HCT116 (cell line): ENCODE data around the gene MTG1. TPM values are rescaled to one million over a fixed set of nuclear protein-coding genes. Genes with fewer than 3 reads are reported as not detected.

ENCODE experiments used
- ATAC-seq: fragments of 200-7000 bp; cut with Tn5 transposase; 2 replicates; pipeline ENCODE4 v1.9.1; 2020; ENCODE audit warnings: mild to moderate bottlenecking, moderate library complexity
- BruUV-seq: library from RNA; stranded (reverse); fragments of 400-500 nt; replicated peaks from 2 replicates; lab custom pipeline; 2021; lab: Mats Ljungman, UMichigan
- CTCF ChIA-PET: fragments of 300-600 bp; sonication (Branson Sonifier 250); formaldehyde crosslinking; loops from one replicate; lab custom pipeline; 2021; ENCODE audit warnings: antibody characterized with exemption; lab: Charles Lee
- POLR2A ChIA-PET: fragments of 300-600, 350-600 bp; sonication (Branson Sonifier 250); formaldehyde crosslinking; loops from one replicate; lab custom pipeline; 2021; ENCODE audit warnings: antibody characterized with exemption; lab: Charles Lee
- RAD21 ChIA-PET, 2 experiments: fragments of 300-600 bp; sonication (Branson Sonifier 250); formaldehyde crosslinking; loops; one replicate each; lab custom pipeline; 2023; ENCODE audit warnings: low total read pairs in 2 of 2; ENCODE audit not compliant: uncharacterized antibody in 2 of 2, unreplicated experiment in 2 of 2, low non-redundant PET in 1 of 2; lab: Charles Lee
- DNase-seq: peaks from one replicate; pipeline ENCODE4 v3.0.0-alpha.2; 2010; ENCODE audit warnings: low read depth, low spot score
- H2AFZ ChIP-seq: fragments of 200-600 bp; shearing (Covaris generic), sonication (generic); 2 replicates; pipeline ENCODE4 v1.6.1; 2017; ENCODE audit warnings: low read depth, mixed run types, mixed read lengths, antibody characterized with exemption, low read length; ENCODE audit not compliant: poor library complexity, severe bottlenecking
- H3K27ac ChIP-seq: 2 replicates; pipeline ENCODE4 v1.5.1; 2012; ENCODE audit warnings: low read depth, low read length
- H3K27me3 ChIP-seq: fragments of 200-600 bp; sonication (generic); 2 replicates; pipeline ENCODE4 v1.6.1; 2016; ENCODE audit warnings: mixed run types, low read length, mixed read lengths; ENCODE audit not compliant: insufficient read depth
- H3K36me3 ChIP-seq, 2 experiments: fragments of 200-500 bp in 1 of 2; fragments of 200-600 bp in 1 of 2; sonication (Bioruptor generic) in 1 of 2; sonication (generic) in 1 of 2; 2 replicates each; pipeline versions ENCODE4 v1.5.1 to v1.6.1; 2014 to 2016; ENCODE audit warnings: low read length in 2 of 2, inconsistent platforms in 1 of 2, mixed read lengths in 1 of 2, mixed run types in 1 of 2; ENCODE audit not compliant: insufficient read depth in 2 of 2, control insufficient read depth in 1 of 2
- H3K4me1 ChIP-seq, 2 experiments: fragments of 200-600 bp in 1 of 2; sonication (generic) in 1 of 2; 2 replicates each; pipeline versions ENCODE4 v1.5.1 to v1.6.1; 2012 to 2017; ENCODE audit warnings: low read length in 2 of 2, inconsistent platforms in 1 of 2, mild to moderate bottlenecking in 1 of 2, mixed read lengths in 1 of 2, mixed run types in 1 of 2, moderate library complexity in 1 of 2; ENCODE audit not compliant: insufficient read depth in 2 of 2, control insufficient read depth in 1 of 2
- H3K4me2 ChIP-seq: fragments of 200-600 bp; sonication (generic); 2 replicates; pipeline ENCODE4 v1.6.1; 2017; ENCODE audit warnings: mixed run types, low read length, mixed read lengths
- H3K4me3 ChIP-seq, 2 experiments: fragments of 200-600 bp in 1 of 2; sonication (generic) in 1 of 2; replicated peaks in 1 of 2; 2 replicates each; pipeline ENCODE4 v1.5.1; 2011 to 2016; ENCODE audit warnings: low read length in 2 of 2, control low read depth in 1 of 2, low read depth in 1 of 2, mild to moderate bottlenecking in 1 of 2, mixed read lengths in 1 of 2, mixed run types in 1 of 2
- H3K79me2 ChIP-seq: fragments of 200-600 bp; sonication (generic); 2 replicates; pipeline ENCODE4 v1.6.1; 2017; ENCODE audit warnings: mild to moderate bottlenecking, mixed run types, low read length, moderate library complexity, mixed read lengths; ENCODE audit not compliant: insufficient read depth
- H3K9ac ChIP-seq: fragments of 200-600 bp; sonication (generic); 2 replicates; pipeline ENCODE4 v1.6.1; 2016; ENCODE audit warnings: low read length, mixed read lengths
- H3K9me2 ChIP-seq: fragments of 200-600 bp; sonication (generic), shearing (Covaris generic); 2 replicates; pipeline ENCODE4 v1.6.1; 2017; ENCODE audit warnings: mixed run types, mild to moderate bottlenecking, moderate library complexity; ENCODE audit not compliant: insufficient read depth
- H3K9me3 ChIP-seq, 2 experiments: fragments of 200-500 bp in 1 of 2; fragments of 200-600 bp in 1 of 2; sonication (Bioruptor generic) in 1 of 2; sonication (generic) in 1 of 2; 2 replicates each; pipeline ENCODE4 v1.6.1; 2014 to 2017; ENCODE audit warnings: low read length in 2 of 2, mixed read lengths in 2 of 2, inconsistent platforms in 1 of 2, low read depth in 1 of 2, mild to moderate bottlenecking in 1 of 2, mixed run types in 1 of 2, moderate library complexity in 1 of 2; ENCODE audit not compliant: control insufficient read depth in 1 of 2, insufficient read depth in 1 of 2
- H4K20me1 ChIP-seq: fragments of 200-600 bp; sonication (generic), shearing (Covaris generic); 2 replicates; pipeline ENCODE4 v1.6.1; 2017; ENCODE audit warnings: mixed run types, mild to moderate bottlenecking, moderate library complexity; ENCODE audit not compliant: insufficient read depth
- CTCF ChIP-seq, 3 experiments: fragments of 200-600 bp in 1 of 3; sonication (generic) in 1 of 3; IDR thresholded peaks in 2 of 3; conservative IDR thresholded peaks in 1 of 3; 2 replicates each; pipeline ENCODE4 v1.5.1; 2012 to 2017; ENCODE audit warnings: low read depth in 2 of 3, low read length in 2 of 3, antibody characterized with exemption in 1 of 3, borderline replicate concordance in 1 of 3, control low read depth in 1 of 3, mild to moderate bottlenecking in 1 of 3, mixed read lengths in 1 of 3, mixed run types in 1 of 3, moderate library complexity in 1 of 3; ENCODE audit not compliant: insufficient read depth in 1 of 3
- ELF1 ChIP-seq: IDR thresholded peaks from 2 replicates; pipeline ENCODE4 v1.6.1; 2012; ENCODE audit warnings: low read depth, borderline replicate concordance
- EZH2 ChIP-seq: fragments of 200-600 bp; sonication (generic); IDR thresholded peaks from 2 replicates; pipeline ENCODE4 v1.6.1; 2017; ENCODE audit warnings: antibody characterized with exemption, mixed run types
- EZH2phosphoT487 ChIP-seq: fragments of 200-600 bp; IDR thresholded peaks from 2 replicates; pipeline ENCODE4 v1.6.1; 2018; ENCODE audit warnings: antibody characterized with exemption, borderline replicate concordance
- FOSL1 ChIP-seq: IDR thresholded peaks from 2 replicates; pipeline ENCODE4 v1.6.1; 2012; ENCODE audit warnings: low read depth
- POLR2A ChIP-seq: IDR thresholded peaks from 2 replicates; pipeline ENCODE4 v1.7.0; 2011; ENCODE audit warnings: borderline replicate concordance; ENCODE audit not compliant: insufficient read depth, insufficient read length; ENCODE audit errors: extremely low read depth
- POLR2AphosphoS5 ChIP-seq: IDR thresholded peaks from 2 replicates; pipeline ENCODE4 v1.6.1; 2011; ENCODE audit warnings: mild to moderate bottlenecking, low read depth, low read length, moderate library complexity
- SP1 ChIP-seq: IDR thresholded peaks from 2 replicates; pipeline ENCODE4 v1.6.1; 2012; ENCODE audit warnings: low read depth
- SRF ChIP-seq: IDR thresholded peaks from 2 replicates; pipeline ENCODE4 v1.6.1; 2012; ENCODE audit warnings: low read depth
- ZFX ChIP-seq: fragments of 450-650 bp; IDR thresholded peaks from 2 replicates; pipeline ENCODE4 v1.6.1; 2017
- ZNF274 ChIP-seq: fragments of 200-500 bp; sonication (Bioruptor generic); IDR thresholded peaks from 2 replicates; pipeline ENCODE4 v1.6.1; 2014; ENCODE audit warnings: mild to moderate bottlenecking, low read depth, low read length, inconsistent platforms
- intact Hi-C: fragments of 100-400 bp; cut with micrococcal nuclease; formaldehyde crosslinking; loops from 2 replicates; pipeline ENCODE4 v1.10.0; 2022
- total RNA-seq: library from RNA; stranded (reverse); gene quantifications from one replicate; pipeline ENCODE4 v1.2.1, GENCODE V29; 2021; ENCODE audit not compliant: unreplicated experiment
- TF ChIP-seq, protein P1 (sequence below): IDR thresholded peaks from 2 replicates; pipeline ENCODE4 v1.6.1; 2012
- TF ChIP-seq, protein P2 (sequence below): IDR thresholded peaks from 2 replicates; pipeline ENCODE4 v1.6.1; 2012; ENCODE audit warnings: low read depth
- TF ChIP-seq, protein P3 (sequence below): IDR thresholded peaks from 2 replicates; pipeline ENCODE4 v1.6.1; 2011; ENCODE audit warnings: mild to moderate bottlenecking, low read length, moderate library complexity; ENCODE audit not compliant: insufficient replicate concordance; ENCODE audit errors: extremely low read depth

Gene MTG1
- total RNA-seq, 1 experiment from 2014 or later: 23.1 TPM

DNA sequence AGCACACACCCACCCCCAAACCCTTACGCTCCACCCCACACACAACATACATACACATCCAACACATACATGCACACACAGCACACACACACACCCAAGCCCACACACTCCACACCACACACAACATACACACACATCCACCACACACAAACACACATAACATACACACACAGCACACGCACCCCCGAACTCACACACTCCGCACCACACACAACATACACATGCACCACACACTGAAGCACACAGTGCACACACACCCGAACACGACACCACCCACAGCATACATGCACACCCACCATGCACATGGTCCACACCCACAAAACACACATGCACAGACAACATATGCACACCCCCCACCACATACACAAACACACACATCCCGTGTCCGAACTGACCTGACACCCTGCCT, 44.8 kb upstream of the MTG1 start:
- no peak for DNase-seq
- Histone ChIP-seq H3K9me3 (no peaks in the 10 kb centered on the region), H4K20me1 (no peaks in the 10 kb centered on the region), H3K27ac (no peak overlapping the region), H3K79me2 (no peaks in the 10 kb centered on the region), H2AFZ (no peak overlapping the region), H3K4me1 (no peaks in the 10 kb centered on the region), H3K27me3 (no peaks in the 10 kb centered on the region), H3K36me3 (no peaks in the 10 kb centered on the region), H3K4me2 (no peak overlapping the region), H3K4me3 (no peak overlapping the region), H3K9ac (no peak overlapping the region), H3K9me2 (no peaks in the 10 kb centered on the region)
- TF ChIP-seq ZFX: no peak
- TF ChIP-seq CTCF (IDR thresholded peaks at IDR 0.05 in 2 of 3, conservative IDR thresholded peaks at IDR 0.05 in 1 of 3; ENCODE audit: borderline replicate concordance in 1 of 3, insufficient read depth in 1 of 3, low read depth in 2 of 3, low read length in 2 of 3): no peak
- TF ChIP-seq SP1: no peak
- no peak for TF ChIP-seq SRF
- TF ChIP-seq ZNF274: no peak
- TF ChIP-seq FOSL1: no peak
- TF ChIP-seq ELF1: no peak
- no peak for TF ChIP-seq EZH2
- TF ChIP-seq POLR2A: no peak
- no peak for TF ChIP-seq EZH2phosphoT487
- TF ChIP-seq, protein P1, sequence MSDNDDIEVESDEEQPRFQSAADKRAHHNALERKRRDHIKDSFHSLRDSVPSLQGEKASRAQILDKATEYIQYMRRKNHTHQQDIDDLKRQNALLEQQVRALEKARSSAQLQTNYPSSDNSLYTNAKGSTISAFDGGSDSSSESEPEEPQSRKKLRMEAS: no peak
- TF ChIP-seq, protein P2, sequence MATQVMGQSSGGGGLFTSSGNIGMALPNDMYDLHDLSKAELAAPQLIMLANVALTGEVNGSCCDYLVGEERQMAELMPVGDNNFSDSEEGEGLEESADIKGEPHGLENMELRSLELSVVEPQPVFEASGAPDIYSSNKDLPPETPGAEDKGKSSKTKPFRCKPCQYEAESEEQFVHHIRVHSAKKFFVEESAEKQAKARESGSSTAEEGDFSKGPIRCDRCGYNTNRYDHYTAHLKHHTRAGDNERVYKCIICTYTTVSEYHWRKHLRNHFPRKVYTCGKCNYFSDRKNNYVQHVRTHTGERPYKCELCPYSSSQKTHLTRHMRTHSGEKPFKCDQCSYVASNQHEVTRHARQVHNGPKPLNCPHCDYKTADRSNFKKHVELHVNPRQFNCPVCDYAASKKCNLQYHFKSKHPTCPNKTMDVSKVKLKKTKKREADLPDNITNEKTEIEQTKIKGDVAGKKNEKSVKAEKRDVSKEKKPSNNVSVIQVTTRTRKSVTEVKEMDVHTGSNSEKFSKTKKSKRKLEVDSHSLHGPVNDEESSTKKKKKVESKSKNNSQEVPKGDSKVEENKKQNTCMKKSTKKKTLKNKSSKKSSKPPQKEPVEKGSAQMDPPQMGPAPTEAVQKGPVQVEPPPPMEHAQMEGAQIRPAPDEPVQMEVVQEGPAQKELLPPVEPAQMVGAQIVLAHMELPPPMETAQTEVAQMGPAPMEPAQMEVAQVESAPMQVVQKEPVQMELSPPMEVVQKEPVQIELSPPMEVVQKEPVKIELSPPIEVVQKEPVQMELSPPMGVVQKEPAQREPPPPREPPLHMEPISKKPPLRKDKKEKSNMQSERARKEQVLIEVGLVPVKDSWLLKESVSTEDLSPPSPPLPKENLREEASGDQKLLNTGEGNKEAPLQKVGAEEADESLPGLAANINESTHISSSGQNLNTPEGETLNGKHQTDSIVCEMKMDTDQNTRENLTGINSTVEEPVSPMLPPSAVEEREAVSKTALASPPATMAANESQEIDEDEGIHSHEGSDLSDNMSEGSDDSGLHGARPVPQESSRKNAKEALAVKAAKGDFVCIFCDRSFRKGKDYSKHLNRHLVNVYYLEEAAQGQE: no peak
- TF ChIP-seq, protein P3, sequence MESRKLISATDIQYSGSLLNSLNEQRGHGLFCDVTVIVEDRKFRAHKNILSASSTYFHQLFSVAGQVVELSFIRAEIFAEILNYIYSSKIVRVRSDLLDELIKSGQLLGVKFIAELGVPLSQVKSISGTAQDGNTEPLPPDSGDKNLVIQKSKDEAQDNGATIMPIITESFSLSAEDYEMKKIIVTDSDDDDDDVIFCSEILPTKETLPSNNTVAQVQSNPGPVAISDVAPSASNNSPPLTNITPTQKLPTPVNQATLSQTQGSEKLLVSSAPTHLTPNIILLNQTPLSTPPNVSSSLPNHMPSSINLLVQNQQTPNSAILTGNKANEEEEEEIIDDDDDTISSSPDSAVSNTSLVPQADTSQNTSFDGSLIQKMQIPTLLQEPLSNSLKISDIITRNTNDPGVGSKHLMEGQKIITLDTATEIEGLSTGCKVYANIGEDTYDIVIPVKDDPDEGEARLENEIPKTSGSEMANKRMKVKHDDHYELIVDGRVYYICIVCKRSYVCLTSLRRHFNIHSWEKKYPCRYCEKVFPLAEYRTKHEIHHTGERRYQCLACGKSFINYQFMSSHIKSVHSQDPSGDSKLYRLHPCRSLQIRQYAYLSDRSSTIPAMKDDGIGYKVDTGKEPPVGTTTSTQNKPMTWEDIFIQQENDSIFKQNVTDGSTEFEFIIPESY: no peak
- TF ChIP-seq POLR2AphosphoS5: no peak
- intact Hi-C loops: no loop called here
- ChIA-PET RAD21 (no interaction called here), CTCF (no interaction called here), POLR2A (no interaction called here)
- no peak for ATAC-seq
- BruUV-seq: no TSS peak
